Liver (tissue), 9 donors: ENCODE measurements around the gene PARP3. TPM values are rescaled to one million over a fixed set of nuclear protein-coding genes. Genes with fewer than 3 reads are reported as not detected.

Experiments used
- DNase-seq: peaks from one replicate; pipeline ENCODE4 v3.0.0-alpha.2; 2017; ENCODE audit warnings: low spot score
- H3K27ac ChIP-seq, 2 donors: one replicate each; pipeline ENCODE4 v1.7.0; 2013; ENCODE audit warnings: inconsistent platforms in 2 of 2, low read length in 2 of 2, control low read depth in 1 of 2, low read depth in 1 of 2, mild to moderate bottlenecking in 1 of 2
- H3K27me3 ChIP-seq, 4 donors: one replicate each; pipeline versions ENCODE4 v1.6.1 to v1.7.0; 2013; ENCODE audit warnings: low read length in 3 of 4, inconsistent platforms in 1 of 4, mild to moderate bottlenecking in 1 of 4, moderate library complexity in 1 of 4; ENCODE audit not compliant: control insufficient read depth in 4 of 4, insufficient read depth in 4 of 4
- H3K36me3 ChIP-seq, 4 donors: one replicate each; pipeline versions ENCODE4 v1.6.1 to v1.7.0; 2013; ENCODE audit warnings: low read length in 3 of 4, mild to moderate bottlenecking in 3 of 4, low read depth in 1 of 4, moderate library complexity in 1 of 4; ENCODE audit not compliant: control insufficient read depth in 4 of 4, insufficient read depth in 3 of 4
- H3K4me1 ChIP-seq, 4 donors: one replicate each; pipeline versions ENCODE4 v1.6.1 to v1.7.0; 2013; ENCODE audit warnings: low read length in 3 of 4, mild to moderate bottlenecking in 3 of 4, moderate library complexity in 1 of 4; ENCODE audit not compliant: control insufficient read depth in 4 of 4, insufficient read depth in 4 of 4
- H3K4me3 ChIP-seq, 3 donors: one replicate each; pipeline versions ENCODE4 v1.6.1 to v1.7.0; 2013; ENCODE audit warnings: low read length in 3 of 3, control low read depth in 1 of 3, low read depth in 1 of 3, mild to moderate bottlenecking in 1 of 3
- H3K9ac ChIP-seq, 2 donors: one replicate each; pipeline ENCODE4 v1.7.0; 2013; ENCODE audit warnings: low read length in 2 of 2, mild to moderate bottlenecking in 2 of 2, moderate library complexity in 2 of 2, control low read depth in 1 of 2, low read depth in 1 of 2
- H3K9me3 ChIP-seq, 4 donors: one replicate each; pipeline versions ENCODE4 v1.6.1 to v1.7.0; 2013; ENCODE audit warnings: low read length in 3 of 4; ENCODE audit not compliant: control insufficient read depth in 4 of 4
- EGR1 ChIP-seq, 2 donors: IDR thresholded peaks; 2 replicates each; pipeline ENCODE4 v1.6.1; 2016 to 2018; ENCODE audit warnings: antibody characterized with exemption in 2 of 2, low read depth in 2 of 2
- FOXA1 ChIP-seq: IDR thresholded peaks from 2 replicates; pipeline ENCODE4 v1.6.1; 2016; ENCODE audit warnings: antibody characterized with exemption
- FOXA2 ChIP-seq: IDR thresholded peaks from 2 replicates; pipeline ENCODE4 v1.6.1; 2016; ENCODE audit warnings: antibody characterized with exemption
- GABPA ChIP-seq, 2 donors: IDR thresholded peaks in 1 of 2; conservative IDR thresholded peaks in 1 of 2; 2 replicates each; pipeline ENCODE4 v1.6.1; 2016; ENCODE audit warnings: antibody characterized with exemption in 2 of 2, mild to moderate bottlenecking in 1 of 2, moderate library complexity in 1 of 2
- HNF4A ChIP-seq, 2 donors: conservative IDR thresholded peaks; 2 replicates each; pipeline ENCODE4 v1.6.1; 2016; ENCODE audit warnings: antibody characterized with exemption in 2 of 2, mild to moderate bottlenecking in 2 of 2
- HNF4G ChIP-seq: IDR thresholded peaks from 2 replicates; pipeline ENCODE4 v1.6.1; 2016; ENCODE audit warnings: antibody characterized with exemption
- JUND ChIP-seq, 2 donors: IDR thresholded peaks; 2 replicates each; pipeline ENCODE4 v1.6.1; 2016; ENCODE audit warnings: antibody characterized with exemption in 2 of 2
- NR2F2 ChIP-seq: IDR thresholded peaks from 2 replicates; pipeline ENCODE4 v1.6.1; 2016; ENCODE audit warnings: antibody characterized with exemption
- RAD21 ChIP-seq, 2 donors: IDR thresholded peaks; 2 replicates each; pipeline ENCODE4 v1.6.1; 2016; ENCODE audit warnings: antibody characterized with exemption in 2 of 2, mild to moderate bottlenecking in 2 of 2
- RXRA ChIP-seq, 2 donors: IDR thresholded peaks; 2 replicates each; pipeline ENCODE4 v1.6.1; 2017 to 2018; ENCODE audit warnings: antibody characterized with exemption in 2 of 2, mild to moderate bottlenecking in 1 of 2
- SP1 ChIP-seq: IDR thresholded peaks from 2 replicates; pipeline ENCODE4 v1.6.1; 2018; ENCODE audit warnings: antibody characterized with exemption, mild to moderate bottlenecking
- TAF1 ChIP-seq: conservative IDR thresholded peaks from 2 replicates; pipeline ENCODE4 v1.6.1; 2016; ENCODE audit warnings: antibody characterized with exemption, mild to moderate bottlenecking
- YY1 ChIP-seq: IDR thresholded peaks from 2 replicates; pipeline ENCODE4 v1.6.1; 2016; ENCODE audit warnings: antibody characterized with exemption, mild to moderate bottlenecking
- WGBS: extraction: QIAGEN DNeasy Blood & Tissue Kit; methylation state at CpG from one replicate; pipeline ENCODE4 v1.1.7; 2013; 5-methylcytosine and 5-hydroxymethylcytosine counted together
- polyA plus RNA-seq, 2 donors: library from polyadenylated mRNA; stranded (reverse) in 1 of 2; unstranded in 1 of 2; fragments of 200-250 nt in 1 of 2; fragments of >200 nt in 1 of 2; fragmentation: Nextera tagmentation in 1 of 2; extraction: Ambion mirVana in 1 of 2; gene quantifications; one replicate each; pipeline versions ENCODE4 v1.2.1 to v1.2.3, GENCODE V29; 2013 to 2015
- total RNA-seq, 2 donors: library from RNA; depleted of rRNA; stranded (reverse); fragments of >200 nt; gene quantifications; one replicate each; pipeline ENCODE4 v1.2.3, GENCODE V29; 2014
- TF ChIP-seq, protein P1 (sequence below): IDR thresholded peaks from 2 replicates; pipeline ENCODE4 v1.6.1; 2016; ENCODE audit warnings: antibody characterized with exemption
- TF ChIP-seq, protein P2 (sequence below): IDR thresholded peaks from 2 replicates; pipeline ENCODE4 v1.6.1; 2016; ENCODE audit warnings: antibody characterized with exemption
- TF ChIP-seq, protein P3 (sequence below): fragments of 150-350 bp; IDR thresholded peaks from 2 replicates; pipeline ENCODE4 v1.5.1; 2017; ENCODE audit warnings: improper control_type of control experiment, low read depth, low read length; ENCODE audit not compliant: missing input control
- TF ChIP-seq, protein P4 (sequence below): IDR thresholded peaks from 2 replicates; pipeline ENCODE4 v1.6.1; 2016; ENCODE audit warnings: antibody characterized with exemption, mild to moderate bottlenecking
- TF ChIP-seq, protein P5 (sequence below): IDR thresholded peaks from 2 replicates; pipeline ENCODE4 v1.6.1; 2016; ENCODE audit warnings: antibody characterized with exemption
- donor health status: healthy.
- donor health status: healthy.
- donor health status: healthy.
- donor health status: healthy.
- donor health status: healthy.

Gene PARP3
- total and polyA plus RNA-seq, 4 donors, result 1.5 to 21.4 (median 12.7) TPM

DNA sequence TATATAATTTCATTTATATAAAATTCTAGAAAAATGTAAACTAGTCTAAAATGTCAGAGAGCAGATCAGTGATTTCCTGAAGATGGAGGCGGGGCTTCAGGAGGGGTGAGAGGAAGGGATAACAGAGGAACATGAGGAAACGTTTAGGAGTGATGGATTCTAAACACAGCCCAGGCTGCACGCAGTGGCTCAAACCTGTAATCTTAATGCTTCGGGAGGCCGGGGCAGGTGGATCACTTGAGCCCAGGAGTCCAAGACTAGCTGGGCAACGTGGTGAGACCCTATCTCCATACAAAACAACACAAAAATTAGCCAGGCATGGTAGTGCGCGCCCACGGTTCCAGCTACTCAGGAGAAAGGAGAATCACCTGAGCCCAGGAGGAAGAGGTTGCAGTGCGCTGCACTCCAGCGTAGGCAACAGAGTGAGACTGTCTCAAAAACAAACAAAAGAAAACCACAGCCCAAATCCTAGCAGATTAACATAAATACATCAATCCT, 21.0 kb upstream of the PARP3 start:
- no peak for TF ChIP-seq FOXA2
- TF ChIP-seq GABPA (IDR thresholded peaks at IDR 0.05 in 1 of 2, conservative IDR thresholded peaks at IDR 0.05 in 1 of 2), result no peak
- TF ChIP-seq, protein P1, sequence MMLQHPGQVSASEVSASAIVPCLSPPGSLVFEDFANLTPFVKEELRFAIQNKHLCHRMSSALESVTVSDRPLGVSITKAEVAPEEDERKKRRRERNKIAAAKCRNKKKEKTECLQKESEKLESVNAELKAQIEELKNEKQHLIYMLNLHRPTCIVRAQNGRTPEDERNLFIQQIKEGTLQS, result no peak
- TF ChIP-seq, protein P2, sequence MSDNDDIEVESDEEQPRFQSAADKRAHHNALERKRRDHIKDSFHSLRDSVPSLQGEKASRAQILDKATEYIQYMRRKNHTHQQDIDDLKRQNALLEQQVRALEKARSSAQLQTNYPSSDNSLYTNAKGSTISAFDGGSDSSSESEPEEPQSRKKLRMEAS, result no peak
- TF ChIP-seq RXRA (IDR thresholded peaks at IDR 0.05), result no peak
- TF ChIP-seq HNF4A (conservative IDR thresholded peaks at IDR 0.05), result no peak
- TF ChIP-seq, protein P3, sequence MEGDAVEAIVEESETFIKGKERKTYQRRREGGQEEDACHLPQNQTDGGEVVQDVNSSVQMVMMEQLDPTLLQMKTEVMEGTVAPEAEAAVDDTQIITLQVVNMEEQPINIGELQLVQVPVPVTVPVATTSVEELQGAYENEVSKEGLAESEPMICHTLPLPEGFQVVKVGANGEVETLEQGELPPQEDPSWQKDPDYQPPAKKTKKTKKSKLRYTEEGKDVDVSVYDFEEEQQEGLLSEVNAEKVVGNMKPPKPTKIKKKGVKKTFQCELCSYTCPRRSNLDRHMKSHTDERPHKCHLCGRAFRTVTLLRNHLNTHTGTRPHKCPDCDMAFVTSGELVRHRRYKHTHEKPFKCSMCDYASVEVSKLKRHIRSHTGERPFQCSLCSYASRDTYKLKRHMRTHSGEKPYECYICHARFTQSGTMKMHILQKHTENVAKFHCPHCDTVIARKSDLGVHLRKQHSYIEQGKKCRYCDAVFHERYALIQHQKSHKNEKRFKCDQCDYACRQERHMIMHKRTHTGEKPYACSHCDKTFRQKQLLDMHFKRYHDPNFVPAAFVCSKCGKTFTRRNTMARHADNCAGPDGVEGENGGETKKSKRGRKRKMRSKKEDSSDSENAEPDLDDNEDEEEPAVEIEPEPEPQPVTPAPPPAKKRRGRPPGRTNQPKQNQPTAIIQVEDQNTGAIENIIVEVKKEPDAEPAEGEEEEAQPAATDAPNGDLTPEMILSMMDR, result no peak
- no peaks in the 10 kb centered on the region for H3K36me3 ChIP-seq
- no peak overlapping the region for H3K4me3 ChIP-seq
- 80% methylated on average over 11 of the region's 11 CpGs for WGBS
- no peak overlapping the region for H3K9ac ChIP-seq
- DNase-seq, result no peak
- no peaks in the 10 kb centered on the region for H3K27me3 ChIP-seq
- H3K4me1 ChIP-seq, result no peaks in the 10 kb centered on the region
- H3K27ac ChIP-seq, result no peak overlapping the region
- no peaks in the 10 kb centered on the region for H3K9me3 ChIP-seq

DNA sequence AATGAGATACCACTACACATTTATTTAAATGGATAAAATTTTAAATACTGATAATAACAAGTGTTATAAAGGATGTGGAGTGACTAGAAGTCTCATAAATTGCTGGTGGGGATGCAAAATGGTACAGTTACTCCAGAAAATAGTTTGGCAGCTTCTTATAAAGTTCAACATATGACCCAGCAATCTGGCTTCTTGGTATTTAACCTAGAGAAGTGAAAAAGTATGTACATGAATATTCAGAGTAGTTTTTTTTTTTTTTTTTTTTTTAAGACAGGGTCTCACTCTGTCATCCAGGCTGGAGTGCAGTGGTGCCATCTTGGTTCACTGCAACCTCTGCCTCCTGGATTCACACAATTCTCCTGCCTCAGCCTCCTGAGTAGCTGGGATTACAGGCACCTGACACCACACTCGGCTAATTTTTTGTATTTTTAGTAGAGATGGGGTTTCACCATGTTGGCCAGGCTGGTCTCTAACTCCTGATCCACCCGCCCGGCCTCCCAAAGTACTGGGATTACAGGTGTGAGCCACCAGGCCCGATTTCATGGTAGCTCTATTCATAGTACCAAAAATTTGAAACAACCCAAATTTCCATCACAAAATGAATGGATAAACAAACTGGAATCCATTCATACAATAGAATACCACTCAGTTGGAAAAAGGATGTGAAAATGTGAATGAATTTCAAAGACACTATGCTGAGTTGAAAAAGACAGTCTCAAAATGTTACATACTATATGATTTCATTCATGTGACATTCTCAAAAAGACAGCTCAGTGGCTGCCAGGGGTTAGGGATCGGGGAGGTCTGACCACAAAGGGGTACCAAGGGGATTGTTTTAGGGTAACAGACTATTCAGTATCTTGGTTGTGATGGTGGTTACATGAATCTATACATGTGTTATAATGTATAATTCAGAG, 14.8 kb upstream of the PARP3 start:
- no peak overlapping the region for H3K27ac ChIP-seq
- H3K9ac ChIP-seq, result no peak overlapping the region
- no peaks in the 10 kb centered on the region for H3K27me3 ChIP-seq
- DNase-seq, result no peak
- TF ChIP-seq FOXA2 (no peak), JUND (IDR thresholded peaks at IDR 0.05) (no peak), GABPA (IDR thresholded peaks at IDR 0.05 in 1 of 2, conservative IDR thresholded peaks at IDR 0.05 in 1 of 2) (no peak), YY1 (no peak), SP1 (no peak), EGR1 (IDR thresholded peaks at IDR 0.05; ENCODE audit: low read depth in 2 of 2) (no peak), FOXA1 (no peak), HNF4A (conservative IDR thresholded peaks at IDR 0.05) (no peak), NR2F2 (no peak), RAD21 (IDR thresholded peaks at IDR 0.05) (no peak), HNF4G (no peak), TAF1 (no peak), RXRA (IDR thresholded peaks at IDR 0.05) (no peak)
- TF ChIP-seq, protein P3, result no peak
- TF ChIP-seq, protein P4, sequence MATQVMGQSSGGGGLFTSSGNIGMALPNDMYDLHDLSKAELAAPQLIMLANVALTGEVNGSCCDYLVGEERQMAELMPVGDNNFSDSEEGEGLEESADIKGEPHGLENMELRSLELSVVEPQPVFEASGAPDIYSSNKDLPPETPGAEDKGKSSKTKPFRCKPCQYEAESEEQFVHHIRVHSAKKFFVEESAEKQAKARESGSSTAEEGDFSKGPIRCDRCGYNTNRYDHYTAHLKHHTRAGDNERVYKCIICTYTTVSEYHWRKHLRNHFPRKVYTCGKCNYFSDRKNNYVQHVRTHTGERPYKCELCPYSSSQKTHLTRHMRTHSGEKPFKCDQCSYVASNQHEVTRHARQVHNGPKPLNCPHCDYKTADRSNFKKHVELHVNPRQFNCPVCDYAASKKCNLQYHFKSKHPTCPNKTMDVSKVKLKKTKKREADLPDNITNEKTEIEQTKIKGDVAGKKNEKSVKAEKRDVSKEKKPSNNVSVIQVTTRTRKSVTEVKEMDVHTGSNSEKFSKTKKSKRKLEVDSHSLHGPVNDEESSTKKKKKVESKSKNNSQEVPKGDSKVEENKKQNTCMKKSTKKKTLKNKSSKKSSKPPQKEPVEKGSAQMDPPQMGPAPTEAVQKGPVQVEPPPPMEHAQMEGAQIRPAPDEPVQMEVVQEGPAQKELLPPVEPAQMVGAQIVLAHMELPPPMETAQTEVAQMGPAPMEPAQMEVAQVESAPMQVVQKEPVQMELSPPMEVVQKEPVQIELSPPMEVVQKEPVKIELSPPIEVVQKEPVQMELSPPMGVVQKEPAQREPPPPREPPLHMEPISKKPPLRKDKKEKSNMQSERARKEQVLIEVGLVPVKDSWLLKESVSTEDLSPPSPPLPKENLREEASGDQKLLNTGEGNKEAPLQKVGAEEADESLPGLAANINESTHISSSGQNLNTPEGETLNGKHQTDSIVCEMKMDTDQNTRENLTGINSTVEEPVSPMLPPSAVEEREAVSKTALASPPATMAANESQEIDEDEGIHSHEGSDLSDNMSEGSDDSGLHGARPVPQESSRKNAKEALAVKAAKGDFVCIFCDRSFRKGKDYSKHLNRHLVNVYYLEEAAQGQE, result no peak
- TF ChIP-seq, protein P5, sequence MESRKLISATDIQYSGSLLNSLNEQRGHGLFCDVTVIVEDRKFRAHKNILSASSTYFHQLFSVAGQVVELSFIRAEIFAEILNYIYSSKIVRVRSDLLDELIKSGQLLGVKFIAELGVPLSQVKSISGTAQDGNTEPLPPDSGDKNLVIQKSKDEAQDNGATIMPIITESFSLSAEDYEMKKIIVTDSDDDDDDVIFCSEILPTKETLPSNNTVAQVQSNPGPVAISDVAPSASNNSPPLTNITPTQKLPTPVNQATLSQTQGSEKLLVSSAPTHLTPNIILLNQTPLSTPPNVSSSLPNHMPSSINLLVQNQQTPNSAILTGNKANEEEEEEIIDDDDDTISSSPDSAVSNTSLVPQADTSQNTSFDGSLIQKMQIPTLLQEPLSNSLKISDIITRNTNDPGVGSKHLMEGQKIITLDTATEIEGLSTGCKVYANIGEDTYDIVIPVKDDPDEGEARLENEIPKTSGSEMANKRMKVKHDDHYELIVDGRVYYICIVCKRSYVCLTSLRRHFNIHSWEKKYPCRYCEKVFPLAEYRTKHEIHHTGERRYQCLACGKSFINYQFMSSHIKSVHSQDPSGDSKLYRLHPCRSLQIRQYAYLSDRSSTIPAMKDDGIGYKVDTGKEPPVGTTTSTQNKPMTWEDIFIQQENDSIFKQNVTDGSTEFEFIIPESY, result no peak
- TF ChIP-seq, protein P2, result no peak
- TF ChIP-seq, protein P1, result no peak
- H3K4me1 ChIP-seq, result no peaks in the 10 kb centered on the region
- no peaks in the 10 kb centered on the region for H3K36me3 ChIP-seq
- H3K4me3 ChIP-seq, result no peak overlapping the region
- no peaks in the 10 kb centered on the region for H3K9me3 ChIP-seq
- 90% methylated on average over 5 of the region's 5 CpGs for WGBS
